Kidney (tissue), 14 donors: ENCODE results near the gene STK24. TPM values are rescaled to one million over a fixed set of nuclear protein-coding genes. Genes with fewer than 3 reads are reported as not detected.
A peak's percentile ranks its signal among the peaks of the same experiment; 100 is the strongest.

Source experiments
- DNase-seq, 5 donors: peaks; one replicate each; pipeline ENCODE4 v3.0.0-alpha.2; 2013 to 2020
- FAIRE-seq: peaks from 2 replicates; lab custom pipeline; 2012; peaks lifted over from hg19 to GRCh38; lab: Jason Lieb, UNC
- H3K27ac ChIP-seq, 2 donors: one replicate each; pipeline ENCODE4 v1.7.0; 2013; ENCODE audit warnings: low read depth in 2 of 2, low read length in 2 of 2, inconsistent platforms in 1 of 2
- H3K27me3 ChIP-seq: one replicate; pipeline ENCODE4 v1.7.1; 2013; ENCODE audit warnings: low read length, inconsistent platforms; ENCODE audit not compliant: control insufficient read depth, insufficient read depth
- H3K36me3 ChIP-seq, 3 donors: one replicate each; pipeline versions ENCODE4 v1.7.0 to v1.7.1; 2013; ENCODE audit warnings: low read length in 3 of 3, control low read depth in 1 of 3, inconsistent platforms in 1 of 3; ENCODE audit not compliant: insufficient read depth in 3 of 3, control insufficient read depth in 2 of 3
- H3K4me1 ChIP-seq, 3 donors: one replicate each; pipeline versions ENCODE4 v1.7.0 to v1.7.1; 2013; ENCODE audit warnings: low read length in 3 of 3, inconsistent platforms in 1 of 3, low read depth in 1 of 3; ENCODE audit not compliant: control insufficient read depth in 2 of 3, insufficient read depth in 2 of 3
- H3K4me3 ChIP-seq, 3 donors: one replicate each; pipeline versions ENCODE4 v1.7.0 to v1.8.1; 2013; ENCODE audit warnings: low read length in 3 of 3, control low read depth in 1 of 3, inconsistent platforms in 1 of 3
- H3K9ac ChIP-seq, 3 donors: one replicate each; pipeline versions ENCODE4 v1.7.0 to v1.7.1; 2013; ENCODE audit warnings: low read length in 3 of 3, control low read depth in 1 of 3, inconsistent platforms in 1 of 3
- H3K9me3 ChIP-seq, 3 donors: one replicate each; pipeline versions ENCODE4 v1.7.0 to v1.7.1; 2013; ENCODE audit warnings: low read length in 3 of 3, control low read depth in 1 of 3, inconsistent platforms in 1 of 3; ENCODE audit not compliant: control insufficient read depth in 2 of 3, insufficient read depth in 1 of 3
- CTCF ChIP-seq: IDR thresholded peaks from 3 replicates; pipeline ENCODE4 v1.5.1; 2012; ENCODE audit warnings: mild to moderate bottlenecking, moderate library complexity, borderline replicate concordance; ENCODE audit not compliant: insufficient read depth; ENCODE audit errors: extremely low read depth
- intact Hi-C: fragments of 100-400 bp; cut with DNase I; formaldehyde crosslinking; loops from one replicate; pipeline ENCODE4 v1.11.1; 2022
- polyA plus RNA-seq: library from polyadenylated mRNA; stranded (reverse); fragments of 350-450 nt; fragmentation: Illumina TruSeq; extraction: RNeasy Lipid Tissue Mini Kit (QIAGEN cat#74804); gene quantifications from one replicate; pipeline ENCODE4 v1.2.3, GENCODE V29; 2014; ENCODE audit warnings: low read depth, low replicate concordance; ENCODE audit not compliant: insufficient read depth
- total RNA-seq: library from RNA; stranded (reverse); fragmentation: NEBNext Ultra II Directional; extraction: Animal tissue kit (Norgen Biotek cat#: 25700); gene quantifications from one replicate; pipeline ENCODE4 v1.2.1, GENCODE V29; 2021
- donor health status: control.
- donor health status: control.
- donor health status: control.
- donor health status: control.
- donor health status: control.
- donor health status: DM: yes; HTN: yes; CAD: no.
- donor health status: Normal renal cell carcinoma (clear cell type).

The STK24 gene
- total and polyA plus RNA-seq, 2 donors from 2014 or later = 56.7 to 122 TPM

GRCh38 chr13:98541701-98542203 lies 35.2 kb downstream of the STK24 start:
- H3K9ac ChIP-seq = peak overlapping the region in 1 of 3 donors; percentile 44
- H3K4me3 ChIP-seq = peak overlapping the region in 2 of 3 donors; percentile 3 to 22
- DNase-seq (no peak), FAIRE-seq (no peak)
- H3K9me3 ChIP-seq = no peaks in the 10 kb centered on the region
- no peaks in the 10 kb centered on the region for H3K27me3 ChIP-seq
- peak overlapping the region; percentile 61 to 82 for H3K27ac ChIP-seq
- TF ChIP-seq CTCF = no peak
- intact Hi-C loops = no loop called here
- no peaks in the 10 kb centered on the region for H3K36me3 ChIP-seq
- H3K4me1 ChIP-seq = peaks cover 10 to 56% (median 49%) of the 10 kb centered on the region in 3 donors

- DNase-seq = no peak
- Histone ChIP-seq H3K27ac (peak overlapping the region in 1 of 2 donors; percentile 45), H3K27me3 (no peaks in the 10 kb centered on the region), H3K9me3 (no peaks in the 10 kb centered on the region), H3K36me3 (no peaks in the 10 kb centered on the region), H3K9ac (no peak overlapping the region), H3K4me1 (peaks cover 10 to 58% (median 49%) of the 10 kb centered on the region in 3 donors), H3K4me3 (no peak overlapping the region)
- no peak for FAIRE-seq
- no peak for TF ChIP-seq CTCF
- intact Hi-C loops = no loop called here
Measured at GRCh38 chr13:98541191-98541590, 35.7 kb downstream of the STK24 start.

GRCh38 chr13:98540476-98540875 lies 36.4 kb downstream of the STK24 start:
- Histone ChIP-seq H3K9ac (no peak overlapping the region), H3K36me3 (no peaks in the 10 kb centered on the region), H3K27me3 (no peaks in the 10 kb centered on the region), H3K27ac (peak overlapping the region; percentile 26 to 45), H3K4me1 (peaks cover 13 to 65% (median 55%) of the 10 kb centered on the region in 3 donors), H3K4me3 (no peak overlapping the region), H3K9me3 (no peaks in the 10 kb centered on the region)
- DNase-seq (no peak), FAIRE-seq (no peak)
- intact Hi-C loops = no loop called here
- TF ChIP-seq CTCF = no peak

GRCh38 chr13:98539666-98540065 lies 37.2 kb downstream of the STK24 start:
- no peak for TF ChIP-seq CTCF
- no peaks in the 10 kb centered on the region for H3K36me3 ChIP-seq
- FAIRE-seq = no peak

More at GRCh38 chr13:98539666-98540065, 37.2 kb downstream of the STK24 start:
- no peak for DNase-seq
- H3K9me3 ChIP-seq = no peaks in the 10 kb centered on the region
- peaks cover 14 to 67% (median 55%) of the 10 kb centered on the region in 3 donors for H3K4me1 ChIP-seq
- H3K4me3 ChIP-seq = no peak overlapping the region
- intact Hi-C loops = no loop called here
- no peak overlapping the region for H3K9ac ChIP-seq
- H3K27ac ChIP-seq = no peak overlapping the region
- no peaks in the 10 kb centered on the region for H3K27me3 ChIP-seq
